Activated naive CD4-positive, alpha-beta T cell treated with anti-CD3 and anti-CD28 coated beads, Interleukin-2, amount 50 U/mL, for 72 hours (primary cell): Measurements from ENCODE around the gene CDC5L. TPM values are rescaled to one million over a fixed set of nuclear protein-coding genes. Genes with fewer than 3 reads are reported as not detected.

ENCODE experiments used
- ATAC-seq, 2 donors: fragments of 150-1000 bp; cut with Tn5 transposase; 2 replicates each; pipeline ENCODE4 v1.10.0; 2021; ENCODE audit warnings: mild to moderate bottlenecking in 2 of 2, moderate library complexity in 2 of 2
- DNase-seq, 2 donors: peaks; one replicate each; pipeline ENCODE4 v3.0.0; 2021 to 2022; ENCODE audit warnings: low spot score in 2 of 2
- H3K27ac Mint-ChIP-seq, 2 donors: one replicate each; pipeline ENCODE4 v1.8.0; 2022; ENCODE audit warnings: mild to moderate bottlenecking in 2 of 2, mixed read lengths in 2 of 2
- H3K36me3 Mint-ChIP-seq, 2 donors: one replicate each; pipeline ENCODE4 v1.8.0; 2022; ENCODE audit warnings: mixed read lengths in 2 of 2
- H3K9me3 Mint-ChIP-seq, 2 donors: one replicate each; pipeline ENCODE4 v1.8.0; 2022; ENCODE audit warnings: mixed read lengths in 2 of 2
- total RNA-seq, 2 donors: library from RNA; stranded (reverse); gene quantifications; one replicate each; pipeline ENCODE4 v1.2.3, GENCODE V29; 2022

The CDC5L gene
- total RNA-seq, 2 donors from 2014 or later: 22.7 to 25.2 TPM

GRCh38 chr6:44361947-44362346 is 25.6 kb upstream of the CDC5L start:
- H3K27ac Mint-ChIP-seq: no peak overlapping the region
- DNase-seq (no peak), ATAC-seq (no peak)
- no peaks in the 10 kb centered on the region for H3K36me3 Mint-ChIP-seq
- no peaks in the 10 kb centered on the region for H3K9me3 Mint-ChIP-seq

GRCh38 chr6:44363377-44363926 is 24.1 kb upstream of the CDC5L start:
- DNase-seq (no peak), ATAC-seq (no peak)
- Mint-ChIP-seq H3K36me3 (no peaks in the 10 kb centered on the region), H3K9me3 (no peaks in the 10 kb centered on the region), H3K27ac (no peak overlapping the region)

GRCh38 chr6:44366781-44367180 is 20.7 kb upstream of the CDC5L start:
- Mint-ChIP-seq H3K27ac (no peak overlapping the region), H3K9me3 (no peaks in the 10 kb centered on the region), H3K36me3 (no peaks in the 10 kb centered on the region)
- DNase-seq: no peak
- ATAC-seq: no peak

- H3K9me3 Mint-ChIP-seq: no peaks in the 10 kb centered on the region
- no peaks in the 10 kb centered on the region for H3K36me3 Mint-ChIP-seq
- DNase-seq (no peak), ATAC-seq (peak in 1 of 2 donors; percentile 55)
- H3K27ac Mint-ChIP-seq: no peak overlapping the region
Observed at GRCh38 chr6:44367681-44368080, 19.8 kb upstream of the CDC5L start.

- Mint-ChIP-seq H3K36me3 (no peaks in the 10 kb centered on the region), H3K9me3 (no peaks in the 10 kb centered on the region), H3K27ac (no peak overlapping the region)
- ATAC-seq (no peak), DNase-seq (no peak)
Observed at GRCh38 chr6:44373051-44373450, 14.5 kb upstream of the CDC5L start.

- ATAC-seq (no peak), DNase-seq (no peak)
- Mint-ChIP-seq H3K36me3 (no peaks in the 10 kb centered on the region), H3K27ac (no peak overlapping the region), H3K9me3 (no peaks in the 10 kb centered on the region)
Observed at GRCh38 chr6:44373787-44374186, 13.7 kb upstream of the CDC5L start.

GRCh38 chr6:44375071-44375470 is 12.4 kb upstream of the CDC5L start:
- DNase-seq (no peak), ATAC-seq (no peak)
- H3K27ac Mint-ChIP-seq: no peak overlapping the region
- no peaks in the 10 kb centered on the region for H3K36me3 Mint-ChIP-seq
- H3K9me3 Mint-ChIP-seq: no peaks in the 10 kb centered on the region

GRCh38 chr6:44377484-44377883 is 10.0 kb upstream of the CDC5L start:
- no peak for DNase-seq
- no peak for ATAC-seq
- no peak overlapping the region for H3K27ac Mint-ChIP-seq
- no peaks in the 10 kb centered on the region for H3K9me3 Mint-ChIP-seq
- no peaks in the 10 kb centered on the region for H3K36me3 Mint-ChIP-seq

- no peak for DNase-seq
- Mint-ChIP-seq H3K9me3 (no peaks in the 10 kb centered on the region), H3K27ac (no peak overlapping the region), H3K36me3 (no peaks in the 10 kb centered on the region)
- ATAC-seq: no peak
Observed at GRCh38 chr6:44377971-44378370, 9.5 kb upstream of the CDC5L start.

GRCh38 chr6:44381739-44382138 is 5.8 kb upstream of the CDC5L start:
- no peak for ATAC-seq

GRCh38 chr6:44386364-44386928 is 1.1 kb upstream of the CDC5L start:
- ATAC-seq (no peak), DNase-seq (no peak)
- H3K9me3 Mint-ChIP-seq: no peaks in the 10 kb centered on the region
- H3K36me3 Mint-ChIP-seq: peaks cover 26 to 30% of the 10 kb centered on the region in 2 donors
- peak overlapping the region; percentile 97 to 98 for H3K27ac Mint-ChIP-seq

More at GRCh38 chr6:44381739-44382138, 5.8 kb upstream of the CDC5L start:
- no peaks in the 10 kb centered on the region for H3K9me3 Mint-ChIP-seq
- H3K36me3 Mint-ChIP-seq: no peaks in the 10 kb centered on the region
- H3K27ac Mint-ChIP-seq: no peak overlapping the region
- DNase-seq: no peak

- no peak for DNase-seq
- Mint-ChIP-seq H3K9me3 (no peaks in the 10 kb centered on the region), H3K27ac (peak overlapping the region; percentile 97 to 98), H3K36me3 (peaks cover 31 to 35% of the 10 kb centered on the region in 2 donors)
- ATAC-seq: peak; percentile 4 to 7
Observed at GRCh38 chr6:44386929-44387345, 569 bp upstream of the CDC5L start.

- no peak for ATAC-seq
- H3K27ac Mint-ChIP-seq: peak overlapping the region; percentile 53 to 97
- no peaks in the 10 kb centered on the region for H3K9me3 Mint-ChIP-seq
- H3K36me3 Mint-ChIP-seq: peaks cover 32 to 35% of the 10 kb centered on the region in 2 donors
- DNase-seq: no peak
Observed at GRCh38 chr6:44388135-44388487, 605 bp downstream of the CDC5L start.

- Mint-ChIP-seq H3K36me3 (peaks cover 32 to 37% of the 10 kb centered on the region in 2 donors), H3K9me3 (no peaks in the 10 kb centered on the region), H3K27ac (peak overlapping the region; percentile 69 to 97)
- no peak for DNase-seq
- no peak for ATAC-seq
Observed at GRCh38 chr6:44388887-44389286, 1.4 kb downstream of the CDC5L start.

GRCh38 chr6:44390158-44390683 is 2.7 kb downstream of the CDC5L start:
- peaks cover 37 to 42% of the 10 kb centered on the region in 2 donors for H3K36me3 Mint-ChIP-seq

GRCh38 chr6:44395501-44395900 is 8.0 kb downstream of the CDC5L start:
- no peak for ATAC-seq
- Mint-ChIP-seq H3K9me3 (no peaks in the 10 kb centered on the region), H3K36me3 (peaks cover 31 to 48% of the 10 kb centered on the region in 2 donors), H3K27ac (no peak overlapping the region)
- no peak for DNase-seq

More at GRCh38 chr6:44390158-44390683, 2.7 kb downstream of the CDC5L start:
- no peaks in the 10 kb centered on the region for H3K9me3 Mint-ChIP-seq
- no peak for DNase-seq
- no peak overlapping the region for H3K27ac Mint-ChIP-seq
- ATAC-seq: no peak

GRCh38 chr6:44396968-44397367 is 9.5 kb downstream of the CDC5L start:
- ATAC-seq (no peak), DNase-seq (no peak)
- no peak overlapping the region for H3K27ac Mint-ChIP-seq
- H3K9me3 Mint-ChIP-seq: peaks cover 0 to 7% of the 10 kb centered on the region in 2 donors
- peaks cover 33 to 49% of the 10 kb centered on the region in 2 donors for H3K36me3 Mint-ChIP-seq
